Mesenchymal stem cell (in vitro differentiated cells and primary cell): ENCODE measurements around the gene DCANP1.

Source experiments
- DNase-seq: peaks from one replicate; pipeline ENCODE4 v3.0.0-alpha.2; 2013
- H2AFZ ChIP-seq: one replicate; pipeline ENCODE4 v1.6.1; 2013; ENCODE audit warnings: low read depth, mild to moderate bottlenecking, control low read depth, inconsistent platforms, low read length, moderate library complexity
- H2AK5ac ChIP-seq: 2 replicates; pipeline ENCODE4 v1.6.1; 2013; ENCODE audit warnings: low read length, moderate library complexity, mild to moderate bottlenecking, inconsistent platforms; ENCODE audit not compliant: severe bottlenecking
- H2BK120ac ChIP-seq: one replicate; pipeline ENCODE4 v1.6.1; 2013; ENCODE audit warnings: low read depth, mild to moderate bottlenecking, inconsistent platforms, low read length, moderate library complexity
- H2BK12ac ChIP-seq, 2 experiments: one replicate each; pipeline ENCODE4 v1.6.1; 2013; ENCODE audit warnings: inconsistent platforms in 2 of 2, low read length in 2 of 2, mild to moderate bottlenecking in 2 of 2, moderate library complexity in 2 of 2, control low read depth in 1 of 2
- H2BK15ac ChIP-seq: one replicate; pipeline ENCODE4 v1.6.1; 2013; ENCODE audit warnings: mild to moderate bottlenecking, low read depth, inconsistent platforms; ENCODE audit not compliant: poor library complexity, severe bottlenecking
- H2BK5ac ChIP-seq: 2 replicates; pipeline ENCODE4 v1.6.1; 2013; ENCODE audit warnings: low read depth, mild to moderate bottlenecking, low read length, control low read depth, inconsistent platforms; ENCODE audit not compliant: poor library complexity, severe bottlenecking
- H3K14ac ChIP-seq, 2 experiments: one replicate each; pipeline ENCODE4 v1.6.1; 2013; ENCODE audit warnings: inconsistent platforms in 2 of 2, low read length in 2 of 2, control low read depth in 1 of 2, mild to moderate bottlenecking in 1 of 2, moderate library complexity in 1 of 2
- H3K18ac ChIP-seq, 2 experiments: one replicate each; pipeline ENCODE4 v1.6.1; 2013; ENCODE audit warnings: inconsistent platforms in 2 of 2, low read length in 2 of 2, control low read depth in 1 of 2, low read depth in 1 of 2, mild to moderate bottlenecking in 1 of 2
- H3K23ac ChIP-seq, 2 experiments: one replicate each; pipeline ENCODE4 v1.6.1; 2013; ENCODE audit warnings: inconsistent platforms in 2 of 2, low read length in 2 of 2, mild to moderate bottlenecking in 2 of 2, moderate library complexity in 2 of 2, control low read depth in 1 of 2
- H3K27ac ChIP-seq: 2 replicates; pipeline ENCODE4 v1.5.1; 2013; ENCODE audit warnings: mild to moderate bottlenecking, moderate library complexity, low read length, control low read depth, inconsistent platforms; ENCODE audit not compliant: poor library complexity, severe bottlenecking
- H3K27me3 ChIP-seq, 2 experiments: 2 replicates each; pipeline versions ENCODE4 v1.6.1 to v1.7.0; 2013; ENCODE audit warnings: low read length in 2 of 2, mild to moderate bottlenecking in 2 of 2, moderate library complexity in 2 of 2, control low read depth in 1 of 2, inconsistent platforms in 1 of 2; ENCODE audit not compliant: control insufficient read depth in 1 of 2, insufficient read depth in 1 of 2
- H3K36me3 ChIP-seq, 2 experiments: 2 replicates each; pipeline versions ENCODE4 v1.6.1 to v1.7.0; 2013; ENCODE audit warnings: low read length in 2 of 2, control low read depth in 1 of 2, inconsistent platforms in 1 of 2, low read depth in 1 of 2, mild to moderate bottlenecking in 1 of 2; ENCODE audit not compliant: insufficient read depth in 2 of 2, control insufficient read depth in 1 of 2
- H3K4ac ChIP-seq, 2 experiments: one replicate each; pipeline ENCODE4 v1.6.1; 2013; ENCODE audit warnings: inconsistent platforms in 2 of 2, low read length in 2 of 2, mild to moderate bottlenecking in 2 of 2, moderate library complexity in 2 of 2, control low read depth in 1 of 2, low read depth in 1 of 2
- H3K4me1 ChIP-seq: 2 replicates; pipeline ENCODE4 v1.6.1; 2013; ENCODE audit warnings: low read depth, low read length, control low read depth; ENCODE audit not compliant: control insufficient read depth, insufficient read depth
- H3K4me2 ChIP-seq: 2 replicates; pipeline ENCODE4 v1.6.1; 2013; ENCODE audit warnings: low read length, mild to moderate bottlenecking, inconsistent platforms; ENCODE audit not compliant: poor library complexity, severe bottlenecking
- H3K4me3 ChIP-seq, 2 experiments: 2 replicates each; pipeline versions ENCODE4 v1.5.1 to v1.7.0; 2013; ENCODE audit warnings: low read length in 2 of 2, mild to moderate bottlenecking in 2 of 2, control low read depth in 1 of 2, low read depth in 1 of 2; ENCODE audit not compliant: insufficient read depth in 1 of 2
- H3K79me1 ChIP-seq: replicated peaks from 2 replicates; pipeline ENCODE4 v1.6.1; 2013; ENCODE audit warnings: mild to moderate bottlenecking, control low read depth, low read length, inconsistent platforms; ENCODE audit not compliant: poor library complexity, severe bottlenecking
- H3K9ac ChIP-seq: 2 replicates; pipeline ENCODE4 v1.7.0; 2013; ENCODE audit warnings: mild to moderate bottlenecking, low read length, moderate library complexity
- H3K9me3 ChIP-seq: 2 replicates; pipeline ENCODE4 v1.7.0; 2013; ENCODE audit warnings: mild to moderate bottlenecking, low read length; ENCODE audit not compliant: control insufficient read depth
- H4K8ac ChIP-seq: one replicate; pipeline ENCODE4 v1.6.1; 2013; ENCODE audit warnings: inconsistent platforms, mild to moderate bottlenecking, low read length, moderate library complexity
- H4K91ac ChIP-seq: one replicate; pipeline ENCODE4 v1.6.1; 2013; ENCODE audit warnings: mild to moderate bottlenecking, low read length, inconsistent platforms
- WGBS: methylation state at CpG from one replicate; pipeline ENCODE4 v1.1.7; 2013; ENCODE audit warnings: mixed read lengths; 5-methylcytosine and 5-hydroxymethylcytosine counted together

DCANP1 gene

GRCh38 chr5:135444360-135444759, 2.8 kb downstream of the DCANP1 start:
- 86% methylated on average over 13 of the region's 13 CpGs for WGBS
- H3K14ac ChIP-seq: no peak overlapping the region

GRCh38 chr5:135443161-135443960, 3.8 kb downstream of the DCANP1 start:
- 60% methylated on average over 6 of the region's 6 CpGs for WGBS
- H2AFZ ChIP-seq: no peak overlapping the region

More at GRCh38 chr5:135444360-135444759, 2.8 kb downstream of the DCANP1 start:
- Histone ChIP-seq H2BK120ac (no peak overlapping the region), H3K9me3 (no peaks in the 10 kb centered on the region), H3K27ac (no peak overlapping the region), H3K4me3 (no peak overlapping the region), H2AK5ac (no peak overlapping the region), H3K79me1 (no peaks in the 10 kb centered on the region), H3K18ac (no peak overlapping the region), H3K4ac (no peak overlapping the region), H3K4me1 (peaks cover 8% of the 10 kb centered on the region), H4K91ac (no peak overlapping the region), H2AFZ (no peak overlapping the region), H3K27me3 (peaks cover 40 to 41% of the 10 kb centered on the region in 2 experiments), H3K23ac (no peak overlapping the region), H2BK5ac (no peak overlapping the region), H3K36me3 (no peaks in the 10 kb centered on the region), H2BK15ac (no peak overlapping the region), H2BK12ac (no peak overlapping the region), H3K9ac (no peak overlapping the region), H3K4me2 (no peak overlapping the region), H4K8ac (no peak overlapping the region)
- no peak for DNase-seq

GRCh38 chr5:135442431-135443160, 4.6 kb downstream of the DCANP1 start:
- 64% methylated on average over 8 of the region's 8 CpGs for WGBS
- Histone ChIP-seq H2AK5ac (no peak overlapping the region), H3K36me3 (no peaks in the 10 kb centered on the region), H2AFZ (no peak overlapping the region), H2BK5ac (no peak overlapping the region), H3K79me1 (no peaks in the 10 kb centered on the region), H3K23ac (no peak overlapping the region), H3K27ac (no peak overlapping the region), H3K27me3 (peaks cover 22 to 32% of the 10 kb centered on the region in 2 experiments), H3K14ac (peak overlapping the region in 1 of 2 experiments; percentile 14), H2BK120ac (no peak overlapping the region), H3K4ac (no peak overlapping the region), H3K4me3 (no peak overlapping the region), H3K4me1 (peaks cover 12% of the 10 kb centered on the region), H3K9me3 (no peaks in the 10 kb centered on the region), H2BK15ac (no peak overlapping the region), H3K18ac (no peak overlapping the region), H4K8ac (no peak overlapping the region), H3K4me2 (no peak overlapping the region), H3K9ac (no peak overlapping the region), H2BK12ac (no peak overlapping the region), H4K91ac (no peak overlapping the region)
- no peak for DNase-seq

More at GRCh38 chr5:135443161-135443960, 3.8 kb downstream of the DCANP1 start:
- H2BK120ac ChIP-seq: no peak overlapping the region
- H3K27me3 ChIP-seq: peaks cover 30 to 34% of the 10 kb centered on the region in 2 experiments
- H3K18ac ChIP-seq: no peak overlapping the region
- H3K79me1 ChIP-seq: no peaks in the 10 kb centered on the region
- no peak overlapping the region for H4K8ac ChIP-seq
- H3K36me3 ChIP-seq: no peaks in the 10 kb centered on the region
- H2BK12ac ChIP-seq: no peak overlapping the region
- H3K4ac ChIP-seq: no peak overlapping the region
- no peak overlapping the region for H3K14ac ChIP-seq
- no peak overlapping the region for H4K91ac ChIP-seq
- H2BK5ac ChIP-seq: no peak overlapping the region
- no peak overlapping the region for H3K9ac ChIP-seq
- no peak overlapping the region for H3K4me3 ChIP-seq
- H3K27ac ChIP-seq: no peak overlapping the region
- no peak overlapping the region for H2AK5ac ChIP-seq
- no peak overlapping the region for H2BK15ac ChIP-seq
- H3K23ac ChIP-seq: no peak overlapping the region
- no peak for DNase-seq
- no peaks in the 10 kb centered on the region for H3K9me3 ChIP-seq
- no peak overlapping the region for H3K4me2 ChIP-seq
- peaks cover 9% of the 10 kb centered on the region for H3K4me1 ChIP-seq

- WGBS: 96% methylated on average over 2 of the region's 4 CpGs
- Histone ChIP-seq H3K9ac (no peak overlapping the region), H2BK15ac (no peak overlapping the region), H3K4ac (no peak overlapping the region), H3K79me1 (no peaks in the 10 kb centered on the region), H3K18ac (no peak overlapping the region), H3K4me2 (no peak overlapping the region), H2BK5ac (no peak overlapping the region), H3K9me3 (no peaks in the 10 kb centered on the region), H3K27ac (no peak overlapping the region), H4K91ac (no peak overlapping the region), H2AFZ (no peak overlapping the region), H4K8ac (no peak overlapping the region), H3K4me1 (peaks cover 18% of the 10 kb centered on the region), H3K23ac (no peak overlapping the region), H2BK12ac (no peak overlapping the region), H2BK120ac (no peak overlapping the region), H3K4me3 (no peak overlapping the region), H2AK5ac (no peak overlapping the region), H3K27me3 (peaks cover 17 to 27% of the 10 kb centered on the region in 2 experiments), H3K36me3 (no peaks in the 10 kb centered on the region), H3K14ac (no peak overlapping the region)
- no peak for DNase-seq
Observed at GRCh38 chr5:135441919-135442318, 5.2 kb downstream of the DCANP1 start.
